Activated CD8-positive, alpha-beta memory T cell treated with anti-CD3 and anti-CD28 coated beads for 1 hour (primary cell): ENCODE measurements around the gene RAB1A.

Source experiments
- DNase-seq, 2 donors: peaks; one replicate each; pipeline ENCODE4 v3.0.0-alpha.2; 2020; ENCODE audit warnings: low read depth in 1 of 2; ENCODE audit errors: extremely low read depth in 1 of 2

Gene RAB1A

GRCh38 chr2:65097844-65098243 is 32.1 kb downstream of the RAB1A start:
- no peak for DNase-seq

GRCh38 chr2:65096948-65097347 is 33.0 kb downstream of the RAB1A start:
- DNase-seq, result no peak

GRCh38 chr2:65093211-65093610 is 36.7 kb downstream of the RAB1A start:
- DNase-seq, result no peak

- no peak for DNase-seq
Observed at GRCh38 chr2:65092791-65093190, 37.1 kb downstream of the RAB1A start.

- DNase-seq, result no peak
Observed at GRCh38 chr2:65085148-65085547, 44.8 kb downstream of the RAB1A start.

- no peak for DNase-seq
Observed at GRCh38 chr2:65081232-65081685, 48.6 kb downstream of the RAB1A start.

GRCh38 chr2:65079017-65079416 is 50.9 kb downstream of the RAB1A start:
- no peak for DNase-seq

GRCh38 chr2:65077898-65078297 is 52.0 kb downstream of the RAB1A start:
- DNase-seq, result no peak

- DNase-seq, result no peak
Observed at GRCh38 chr2:65076345-65076710, 53.6 kb downstream of the RAB1A start.

GRCh38 chr2:65075605-65076344 is 54.1 kb downstream of the RAB1A start:
- no peak for DNase-seq

GRCh38 chr2:65075176-65075575 is 54.7 kb downstream of the RAB1A start:
- DNase-seq, result no peak

- DNase-seq, result no peak
Observed at GRCh38 chr2:65073879-65074565, 55.9 kb downstream of the RAB1A start.

- no peak for DNase-seq
Observed at GRCh38 chr2:65072181-65072970, 57.5 kb downstream of the RAB1A start.

GRCh38 chr2:65071499-65072180 is 58.3 kb downstream of the RAB1A start:
- DNase-seq, result no peak

GRCh38 chr2:65070856-65071255 is 59.0 kb downstream of the RAB1A start:
- no peak for DNase-seq

GRCh38 chr2:65070172-65070830 is 59.6 kb downstream of the RAB1A start:
- DNase-seq, result no peak

- DNase-seq, result no peak
Observed at GRCh38 chr2:65069439-65069824, 60.5 kb downstream of the RAB1A start.

- DNase-seq, result no peak
Observed at GRCh38 chr2:65067806-65068553, 61.9 kb downstream of the RAB1A start.

GRCh38 chr2:65064728-65065552 is 65.0 kb downstream of the RAB1A start:
- DNase-seq, result no peak
